ENCODE measurements around the gene ADGRG1. TPM values are rescaled to one million over a fixed set of nuclear protein-coding genes. Genes with fewer than 3 reads are reported as not detected.
A peak's percentile ranks its signal among the peaks of the same experiment; 100 is the strongest.

ADGRG1 gene
- total RNA-seq, 2 donors from 2014 or later, result 4.3 to 8.2 TPM

- ATAC-seq, result no peak
- Mint-ChIP-seq H3K9me3 (no peaks in the 10 kb centered on the region), H3K36me3 (no peaks in the 10 kb centered on the region), H3K27ac (peak overlapping the region in 1 of 2 donors; percentile 53)
- DNase-seq (ENCODE audit: low spot score in 2 of 2), result no peak
Observed at GRCh38 chr16:57624806-57625500, 3.5 kb upstream of the ADGRG1 start.

DNA sequence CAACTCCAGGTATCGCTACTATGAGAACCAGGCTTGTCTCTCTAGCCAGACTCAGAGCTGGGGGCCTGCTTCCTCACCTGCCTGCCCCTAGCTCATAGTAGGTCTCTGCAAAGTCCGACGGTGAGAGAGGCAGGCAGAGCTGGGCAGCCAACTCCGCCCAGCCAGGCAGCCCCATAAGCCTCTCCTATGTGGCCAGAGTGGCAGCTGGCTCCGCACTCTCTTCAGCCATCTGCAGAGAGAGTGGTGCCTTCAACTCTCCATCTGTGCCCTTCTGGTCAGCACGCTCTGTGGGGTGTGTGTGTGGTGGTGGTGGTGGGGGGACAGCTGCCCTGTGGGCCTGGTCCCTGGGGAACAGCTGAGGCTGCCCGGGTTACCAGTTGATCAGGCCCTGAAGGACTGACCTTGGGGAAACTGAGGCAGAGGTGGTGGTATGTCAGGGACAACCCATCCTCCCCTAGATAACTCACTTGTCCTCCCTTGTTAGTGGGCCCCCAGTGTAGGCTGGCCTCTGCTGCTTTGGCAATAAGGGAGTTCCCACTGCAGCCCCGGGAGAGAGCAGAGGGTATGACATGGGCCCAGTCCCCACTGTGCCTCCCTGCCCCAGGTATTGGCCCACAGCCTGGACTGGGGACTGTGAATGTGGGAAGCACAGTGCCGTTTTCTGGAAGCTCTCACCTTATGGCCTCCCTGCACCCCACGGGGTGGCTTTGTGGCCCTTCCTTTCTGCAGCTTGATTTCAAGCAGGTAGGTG is 1.8 kb upstream of the ADGRG1 start:
- no peaks in the 10 kb centered on the region for H3K9me3 Mint-ChIP-seq
- no peak for ATAC-seq
- H3K36me3 Mint-ChIP-seq, result no peaks in the 10 kb centered on the region
- H3K27ac Mint-ChIP-seq, result peak overlapping the region in 1 of 2 donors; percentile 49
- DNase-seq (ENCODE audit: low spot score in 2 of 2), result no peak

DNA sequence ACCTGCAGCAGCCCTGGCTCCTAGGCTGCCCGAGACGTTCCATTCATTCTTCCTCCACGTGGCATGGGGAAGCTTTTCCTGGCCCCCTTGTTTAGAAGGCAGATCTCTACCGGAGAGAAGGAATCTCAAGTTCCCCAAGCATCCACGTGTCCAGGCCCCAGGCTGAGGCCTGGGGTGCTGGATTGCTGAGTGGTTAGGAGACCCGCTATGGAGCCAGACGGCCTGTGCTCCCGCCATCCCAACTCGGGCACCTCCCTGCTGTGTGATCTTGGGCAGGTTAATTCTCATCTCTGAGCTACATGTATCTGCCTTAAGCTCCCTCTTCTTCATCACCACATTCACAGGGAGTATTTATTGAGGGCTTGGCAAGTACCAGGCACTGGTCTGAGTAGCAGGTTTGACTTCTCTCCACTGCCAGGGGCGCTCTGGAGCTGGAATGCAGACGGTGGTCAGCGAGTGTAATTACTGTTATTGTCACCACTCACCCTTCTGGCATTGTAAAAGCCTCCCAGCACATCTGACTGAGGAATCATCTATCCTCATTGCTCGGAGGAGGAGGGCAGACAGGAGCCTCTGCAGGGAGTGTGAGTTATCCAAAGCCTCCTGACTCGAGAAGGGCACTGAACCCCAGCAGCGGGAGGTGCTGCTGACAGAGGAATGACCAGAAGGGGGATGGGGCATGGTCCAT is 1.1 kb upstream of the ADGRG1 start:
- DNase-seq (ENCODE audit: low spot score in 2 of 2), result no peak
- ATAC-seq, result no peak
- no peaks in the 10 kb centered on the region for H3K9me3 Mint-ChIP-seq
- H3K27ac Mint-ChIP-seq, result no peak overlapping the region
- no peaks in the 10 kb centered on the region for H3K36me3 Mint-ChIP-seq

GRCh38 chr16:57628783-57629293 is 408 bp downstream of the ADGRG1 start:
- no peaks in the 10 kb centered on the region for H3K9me3 Mint-ChIP-seq
- ATAC-seq (no peak), DNase-seq (ENCODE audit: low spot score in 2 of 2) (no peak)
- H3K27ac Mint-ChIP-seq, result peak overlapping the region; percentile 18 to 76
- H3K36me3 Mint-ChIP-seq, result no peaks in the 10 kb centered on the region

- no peak for DNase-seq (ENCODE audit: low spot score in 2 of 2)
- ATAC-seq, result no peak
- Mint-ChIP-seq H3K9me3 (no peaks in the 10 kb centered on the region), H3K27ac (peak overlapping the region in 1 of 2 donors; percentile 76), H3K36me3 (no peaks in the 10 kb centered on the region)
Observed at GRCh38 chr16:57629516-57630406, 1.3 kb downstream of the ADGRG1 start.

DNA sequence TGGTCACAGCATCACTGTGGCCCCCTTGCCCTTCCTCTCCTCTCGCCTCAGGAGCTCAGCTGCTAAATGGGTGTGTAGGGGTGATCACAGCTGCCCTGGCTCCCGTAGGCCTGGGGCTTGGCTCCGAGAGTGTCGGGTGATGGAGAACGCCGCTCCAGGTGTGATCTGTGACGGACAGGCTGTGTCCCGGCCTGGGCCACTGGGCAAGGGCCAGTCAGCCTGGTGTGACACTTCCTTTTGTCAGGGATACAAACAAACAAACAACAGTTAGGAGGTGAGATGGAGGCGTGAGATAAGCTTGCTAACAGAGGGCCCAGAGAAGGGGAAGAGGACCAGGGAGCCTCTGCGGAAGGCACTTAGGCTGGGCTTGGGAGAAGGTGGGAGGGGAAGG is 2.0 kb downstream of the ADGRG1 start:
- Mint-ChIP-seq H3K27ac (no peak overlapping the region), H3K9me3 (no peaks in the 10 kb centered on the region), H3K36me3 (no peaks in the 10 kb centered on the region)
- DNase-seq (ENCODE audit: low spot score in 2 of 2), result no peak
- no peak for ATAC-seq

- H3K9me3 Mint-ChIP-seq, result no peaks in the 10 kb centered on the region
- H3K36me3 Mint-ChIP-seq, result no peaks in the 10 kb centered on the region
- ATAC-seq (no peak), DNase-seq (ENCODE audit: low spot score in 2 of 2) (no peak)
- H3K27ac Mint-ChIP-seq, result no peak overlapping the region
Observed at GRCh38 chr16:57630931-57631845, 2.8 kb downstream of the ADGRG1 start.

- Mint-ChIP-seq H3K27ac (no peak overlapping the region), H3K36me3 (no peaks in the 10 kb centered on the region), H3K9me3 (no peaks in the 10 kb centered on the region)
- DNase-seq (ENCODE audit: low spot score in 2 of 2) (no peak), ATAC-seq (no peak)
Observed at GRCh38 chr16:57632568-57632967, 4.1 kb downstream of the ADGRG1 start.

DNA sequence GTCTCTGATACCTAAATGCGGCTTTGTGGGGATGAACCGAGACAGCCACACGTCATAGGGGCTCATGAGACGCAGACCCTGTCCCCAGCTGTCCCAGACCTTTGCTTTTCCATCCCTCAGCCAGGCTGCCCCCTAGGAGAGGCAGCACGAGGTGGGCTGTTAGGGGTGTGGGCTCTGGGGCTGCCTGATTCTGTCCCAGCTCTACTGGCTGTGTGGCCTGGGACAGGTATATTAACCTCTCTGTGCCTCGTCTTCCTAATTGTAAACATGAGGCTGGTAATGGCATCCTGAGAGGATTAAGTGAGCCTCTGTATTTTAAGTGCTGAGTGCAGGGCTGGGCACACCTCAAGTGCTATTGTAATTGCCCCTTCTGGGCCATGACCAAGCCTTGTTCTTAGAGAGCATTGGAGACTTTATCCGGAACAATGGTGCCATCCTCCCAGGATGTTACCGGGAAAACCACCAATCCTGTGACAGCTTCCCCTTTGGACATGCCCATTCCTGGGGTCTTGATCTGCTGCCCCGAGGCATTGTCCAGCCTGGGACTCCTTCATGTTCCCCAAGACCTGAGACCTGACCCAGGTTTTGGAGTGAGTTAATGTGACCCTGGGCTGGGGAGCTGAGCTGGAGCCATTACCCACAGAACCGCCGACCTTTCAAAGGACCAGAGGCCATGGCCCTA is 5.1 kb downstream of the ADGRG1 start:
- H3K36me3 Mint-ChIP-seq, result no peaks in the 10 kb centered on the region
- no peak for DNase-seq (ENCODE audit: low spot score in 2 of 2)
- H3K27ac Mint-ChIP-seq, result no peak overlapping the region

GRCh38 chr16:57634171-57634570 is 5.7 kb downstream of the ADGRG1 start:
- DNase-seq (ENCODE audit: low spot score in 2 of 2) (no peak), ATAC-seq (no peak)
- H3K27ac Mint-ChIP-seq, result no peak overlapping the region
- H3K9me3 Mint-ChIP-seq, result no peaks in the 10 kb centered on the region
- no peaks in the 10 kb centered on the region for H3K36me3 Mint-ChIP-seq

More for the DNA sequence above, 5.1 kb downstream of the ADGRG1 start:
- no peaks in the 10 kb centered on the region for H3K9me3 Mint-ChIP-seq
- no peak for ATAC-seq

- no peak overlapping the region for H3K27ac Mint-ChIP-seq
- ATAC-seq (no peak), DNase-seq (ENCODE audit: low spot score in 2 of 2) (no peak)
- H3K9me3 Mint-ChIP-seq, result no peaks in the 10 kb centered on the region
- no peaks in the 10 kb centered on the region for H3K36me3 Mint-ChIP-seq
Observed at GRCh38 chr16:57635266-57636097, 7.1 kb downstream of the ADGRG1 start.

GRCh38 chr16:57636184-57636583 is 7.8 kb downstream of the ADGRG1 start:
- no peak overlapping the region for H3K27ac Mint-ChIP-seq
- H3K9me3 Mint-ChIP-seq, result no peaks in the 10 kb centered on the region
- ATAC-seq (no peak), DNase-seq (ENCODE audit: low spot score in 2 of 2) (no peak)
- no peaks in the 10 kb centered on the region for H3K36me3 Mint-ChIP-seq

DNA sequence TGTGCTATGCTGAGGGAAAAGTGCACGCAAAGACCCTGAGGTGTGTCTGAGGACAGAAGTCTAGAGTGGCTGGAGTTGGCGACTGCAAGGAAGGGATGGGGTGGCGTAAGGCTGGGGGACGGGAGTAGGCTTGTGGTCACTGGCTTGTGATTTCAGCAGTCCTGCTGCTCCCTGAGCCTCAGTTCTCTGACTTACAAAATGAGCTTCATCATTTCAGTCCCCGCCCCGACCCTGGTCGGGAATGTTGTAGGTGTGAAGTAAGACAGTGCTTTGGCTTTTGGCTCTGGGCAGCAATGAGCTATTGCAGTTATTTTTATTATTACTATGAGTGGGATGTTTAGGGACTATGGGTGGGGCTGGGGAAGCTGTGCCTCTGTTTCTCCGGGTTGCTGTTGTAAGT is 8.6 kb downstream of the ADGRG1 start:
- Mint-ChIP-seq H3K9me3 (no peaks in the 10 kb centered on the region), H3K27ac (no peak overlapping the region), H3K36me3 (no peaks in the 10 kb centered on the region)
- no peak for DNase-seq (ENCODE audit: low spot score in 2 of 2)
- no peak for ATAC-seq

DNA sequence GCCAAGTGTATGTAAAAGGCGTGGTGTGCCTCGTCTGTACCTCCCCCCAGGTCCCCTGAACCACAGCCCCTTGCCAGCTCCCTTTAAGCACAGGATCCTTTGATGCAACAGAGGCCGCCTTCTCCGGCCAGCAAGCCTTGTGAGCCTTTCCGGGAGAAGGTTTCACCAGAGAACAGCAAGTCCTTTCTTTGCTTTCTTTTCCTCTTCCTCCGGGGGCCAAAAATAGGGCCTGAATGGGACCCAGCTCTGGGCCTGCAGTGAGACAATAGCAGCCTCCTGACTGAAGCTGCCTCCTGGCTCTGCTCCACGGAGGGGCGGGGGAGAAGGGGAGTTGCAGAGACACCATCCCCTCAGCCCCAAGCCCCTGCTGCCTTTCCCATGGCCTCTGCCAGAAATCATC is 9.0 kb downstream of the ADGRG1 start:
- Mint-ChIP-seq H3K27ac (no peak overlapping the region), H3K36me3 (no peaks in the 10 kb centered on the region), H3K9me3 (no peaks in the 10 kb centered on the region)
- no peak for ATAC-seq
- DNase-seq (ENCODE audit: low spot score in 2 of 2), result no peak

All from activated naive CD4-positive, alpha-beta T cell treated with anti-CD3 and anti-CD28 coated beads, Interleukin-2, amount 50 U/mL, for 72 hours (primary cell).